K562 (cell line): Measurements from ENCODE around the gene PRELID1. TPM values are rescaled to one million over a fixed set of nuclear protein-coding genes. Genes with fewer than 3 reads are reported as not detected.

Experiments
- ARID4B ChIP-seq: sonication (generic); formaldehyde crosslinking; IDR thresholded peaks from 2 replicates; pipeline ENCODE4 v1.8.0; 2022; ENCODE audit warnings: mild to moderate bottlenecking, missing genetic modification reagents
- CREM ChIP-seq: IDR thresholded peaks from 2 replicates; pipeline ENCODE4 v1.6.1; 2014; ENCODE audit warnings: antibody characterized with exemption, low read depth
- MAFG ChIP-seq: fragments of 450-650 bp; conservative IDR thresholded peaks from 2 replicates; pipeline ENCODE4 v1.6.1; 2016; ENCODE audit warnings: missing genetic modification characterization, missing compliant biosample characterization
- PML ChIP-seq: IDR thresholded peaks from 2 replicates; pipeline ENCODE4 v1.6.1; 2012; ENCODE audit warnings: low read length, inconsistent platforms
- TFAP4 ChIP-seq: sonication (generic); formaldehyde crosslinking; IDR thresholded peaks from 2 replicates; pipeline ENCODE4 v1.8.0; 2022; ENCODE audit warnings: missing genetic modification reagents, mild to moderate bottlenecking, moderate library complexity, borderline replicate concordance
- ZBTB40 ChIP-seq, 2 experiments: fragments of 450-650 bp in 1 of 2; sonication (generic) in 1 of 2; formaldehyde crosslinking in 1 of 2; IDR thresholded peaks; 2 replicates each; pipeline versions ENCODE4 v1.7.1 to v1.9.0; 2016 to 2022; ENCODE audit warnings: inconsistent platforms in 1 of 2, mild to moderate bottlenecking in 1 of 2, missing genetic modification reagents in 1 of 2
- polyA plus RNA-seq, 8 experiments: library from polyadenylated mRNA; depleted of rRNA in 4 of 8; stranded (reverse) in 5 of 8; unstranded in 3 of 8; fragments of >200 nt; fragmentation: Nextera tagmentation in 2 of 8; fragmentation: Illumina TruSeq in 1 of 8; extraction: Ambion mirVana in 2 of 8; extraction: Trizol in 1 of 8; gene quantifications; 2 replicates each; pipeline versions ENCODE4 v1.2.1 to v1.2.3, GENCODE V29; 2011 to 2014; ENCODE audit warnings: inconsistent platforms in 1 of 8, missing spikeins in 1 of 8
- total RNA-seq, 7 experiments: library from RNA; depleted of rRNA in 6 of 7; stranded (reverse); fragments of >200 nt in 6 of 7; fragmentation: Illumina TruSeq in 2 of 7; extraction: Trizol in 2 of 7; gene quantifications; 2 replicates each; pipeline versions ENCODE4 v1.2.1 to v1.2.3, GENCODE V29; 2011 to 2021; ENCODE audit warnings: low replicate concordance in 1 of 7

PRELID1 gene
- total and polyA plus RNA-seq, 9 of the 15 experiments (the other 6 are each of a cell fraction or from before 2014, with no cell fraction given) = 40.1 to 484 (median 340) TPM

- peak; percentile 93 for TF ChIP-seq ZBTB40 (IDR thresholded peaks at IDR 0.05)
- TF ChIP-seq ZBTB40 (CRISPR knock-in tag; IDR thresholded peaks at IDR 0.05) = peak; percentile 52; the same call in 1 of the 2 replicates
- peak; percentile 53 for TF ChIP-seq TFAP4
- TF ChIP-seq ARID4B = peak; percentile 97
- peak; percentile 94 for TF ChIP-seq CREM
- TF ChIP-seq PML = peak; percentile 44
- TF ChIP-seq MAFG (tag) = no peak
These were observed at the start of gene PRELID1, which contains the start of gene RAB24 (continued) for GRCh38 chr5:177303121-177303924.
